ENCODE results near the gene ELAVL4.

- TF ChIP-seq CTCF (IDR thresholded peaks at IDR 0.05; ENCODE audit: low read depth, low read length, missing input control), result no peak
- TF ChIP-seq TAF1 (conservative IDR thresholded peaks at IDR 0.05), result no peak
- no peak for TF ChIP-seq HNF4A (conservative IDR thresholded peaks at IDR 0.05)
These were observed 123.6 kb downstream of the ELAVL4 start for GRCh38 chr1:50232336-50232735.
